Activated T-helper 1 cell treated with anti-CD3 and anti-CD28 coated beads, Interleukin-12 subunit alpha, Interleukin-12 subunit beta, Interleukin-2, Interleukin-4 antibody, amounts not matched to agents 30 ng/mL and 10 ng/mL and 1 ng/mL, durations not matched to agents 14 hours and 24 hours and 36 hours (primary cell): ENCODE results near the gene ENDOU. TPM values are rescaled to one million over a fixed set of nuclear protein-coding genes. Genes with fewer than 3 reads are reported as not detected.

Experiments
- DNase-seq: peaks from one replicate; pipeline ENCODE4 v3.0.0; 2021; ENCODE audit warnings: low spot score
- H3K27ac Mint-ChIP-seq: one replicate; pipeline ENCODE4 v1.8.0; 2021; ENCODE audit warnings: mild to moderate bottlenecking, mixed read lengths
- H3K27me3 Mint-ChIP-seq: one replicate; pipeline ENCODE4 v1.8.0; 2022; ENCODE audit warnings: mild to moderate bottlenecking, moderate library complexity, mixed read lengths; ENCODE audit not compliant: insufficient read depth
- H3K36me3 Mint-ChIP-seq: one replicate; pipeline ENCODE4 v1.8.0; 2021; ENCODE audit warnings: low read depth, mixed read lengths
- H3K4me1 Mint-ChIP-seq: one replicate; pipeline ENCODE4 v1.8.0; 2021; ENCODE audit warnings: low read depth, mixed read lengths
- H3K4me3 Mint-ChIP-seq: one replicate; pipeline ENCODE4 v1.8.0; 2021; ENCODE audit warnings: mild to moderate bottlenecking, moderate library complexity, mixed read lengths
- H3K9me3 Mint-ChIP-seq: one replicate; pipeline ENCODE4 v1.8.0; 2021; ENCODE audit warnings: mixed read lengths
- intact Hi-C: fragments of 100-400 bp; cut with micrococcal nuclease; formaldehyde crosslinking; loops from one replicate; pipeline ENCODE4 v1.15.1; 2024
- total RNA-seq: library from RNA; stranded (reverse); gene quantifications from 2 replicates; pipeline ENCODE4 v1.2.3, GENCODE V29; 2022

Gene ENDOU
- total RNA-seq, 1 donor from 2014 or later: not detected

DNA sequence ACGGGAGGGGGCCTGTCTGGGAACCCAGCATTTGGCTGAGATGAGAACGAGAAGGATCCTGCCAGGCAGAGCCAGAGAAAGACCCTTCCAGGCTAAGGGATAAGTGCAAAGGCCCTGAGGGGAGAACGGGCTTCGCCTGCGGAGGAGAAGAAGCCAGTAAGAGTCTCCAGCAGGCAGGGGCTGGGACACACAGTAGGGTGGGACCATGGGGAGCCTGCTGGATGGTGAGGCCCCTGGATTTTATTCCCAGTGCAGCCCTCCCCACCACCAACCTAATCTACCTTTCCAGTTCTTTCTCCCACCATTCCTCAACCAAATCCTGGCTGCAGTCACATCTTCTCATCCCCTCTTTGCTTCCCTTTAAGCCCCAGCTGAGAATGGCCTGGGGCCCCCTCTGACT, 20.8 kb upstream of the ENDOU start:
- Mint-ChIP-seq H3K4me3 (no peak overlapping the region), H3K4me1 (peaks cover 6% of the 10 kb centered on the region), H3K27ac (no peak overlapping the region), H3K36me3 (no peaks in the 10 kb centered on the region), H3K9me3 (no peaks in the 10 kb centered on the region), H3K27me3 (peaks cover 16% of the 10 kb centered on the region)
- intact Hi-C loops: no loop called here
- DNase-seq: no peak

DNA sequence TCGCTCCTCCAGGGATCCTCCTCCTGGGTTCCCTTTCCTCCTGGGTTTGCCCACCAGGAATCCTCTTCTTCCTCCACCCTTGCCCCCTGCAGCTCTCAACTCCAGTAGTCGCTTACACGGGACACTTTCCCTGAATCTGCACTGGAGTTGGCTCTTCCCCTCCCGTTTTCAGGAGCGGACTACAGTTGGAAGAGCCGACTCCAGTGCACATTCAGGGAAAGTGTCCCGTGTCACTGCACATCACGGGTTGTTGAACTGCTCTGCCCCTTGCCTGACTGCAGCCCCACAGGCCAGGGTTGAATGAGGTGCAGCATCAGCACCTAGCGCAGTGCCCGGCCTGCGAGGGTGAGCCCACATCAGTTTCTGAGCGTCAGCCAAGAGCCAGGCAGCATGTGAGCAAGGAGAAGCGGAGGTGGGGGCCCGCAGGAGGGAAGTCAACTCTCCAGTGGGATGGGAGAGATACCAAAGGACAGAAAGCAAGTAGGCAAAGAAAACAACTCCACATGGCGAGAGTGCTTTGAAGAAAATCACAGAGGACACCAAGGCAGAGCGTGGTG, 20.3 kb upstream of the ENDOU start:
- intact Hi-C loops: no loop called here
- Mint-ChIP-seq H3K4me1 (peaks cover 6% of the 10 kb centered on the region), H3K36me3 (no peaks in the 10 kb centered on the region)

DNA sequence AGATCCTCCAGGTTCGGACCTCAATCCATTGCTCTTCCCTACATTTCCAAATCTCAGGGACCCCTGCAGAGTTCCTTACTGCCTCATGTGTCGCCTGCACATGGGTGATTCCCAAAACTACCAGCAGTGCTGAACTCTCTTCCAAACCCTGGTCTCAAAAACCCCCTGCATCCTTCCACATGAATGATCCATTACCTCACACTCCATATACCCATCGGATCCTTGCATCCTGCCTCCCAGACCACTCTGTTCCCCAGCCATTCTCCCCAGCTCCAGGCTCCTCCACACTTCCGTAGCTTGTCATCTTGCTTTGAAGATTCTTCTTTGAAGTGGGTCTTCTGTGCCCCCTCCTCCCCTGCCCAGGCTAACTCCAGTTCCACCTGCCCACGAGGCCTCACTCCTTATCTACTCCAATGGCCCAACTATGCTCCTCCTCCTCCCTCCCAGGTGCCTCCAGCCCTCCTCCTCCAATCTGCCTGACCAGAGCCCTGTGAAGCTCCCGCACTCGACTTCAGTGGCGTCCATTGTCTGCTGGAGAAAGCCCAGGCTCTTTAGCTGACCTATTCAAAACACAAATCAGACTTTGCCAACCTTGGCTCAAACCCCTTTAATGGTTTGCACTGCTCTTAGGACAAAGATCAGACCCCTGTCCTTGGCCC, 19.6 kb upstream of the ENDOU start:
- H3K36me3 Mint-ChIP-seq: no peaks in the 10 kb centered on the region
- DNase-seq: no peak
- H3K27ac Mint-ChIP-seq: no peak overlapping the region
- H3K27me3 Mint-ChIP-seq: peaks cover 16% of the 10 kb centered on the region
- peaks cover 6% of the 10 kb centered on the region for H3K4me1 Mint-ChIP-seq
- H3K9me3 Mint-ChIP-seq: no peaks in the 10 kb centered on the region
- intact Hi-C loops: no loop called here
- no peak overlapping the region for H3K4me3 Mint-ChIP-seq

More for the DNA sequence above, 20.3 kb upstream of the ENDOU start:
- DNase-seq: no peak
- Mint-ChIP-seq H3K27ac (no peak overlapping the region), H3K9me3 (no peaks in the 10 kb centered on the region), H3K4me3 (no peak overlapping the region), H3K27me3 (peaks cover 16% of the 10 kb centered on the region)

- DNase-seq: peak; percentile 17
- Mint-ChIP-seq H3K4me3 (no peak overlapping the region), H3K27ac (no peak overlapping the region), H3K36me3 (no peaks in the 10 kb centered on the region), H3K9me3 (no peaks in the 10 kb centered on the region), H3K27me3 (peaks cover 18% of the 10 kb centered on the region), H3K4me1 (peaks cover 6% of the 10 kb centered on the region)
- intact Hi-C loops: no loop called here
Observed at GRCh38 chr12:47744005-47744651, 18.8 kb upstream of the ENDOU start.

DNA sequence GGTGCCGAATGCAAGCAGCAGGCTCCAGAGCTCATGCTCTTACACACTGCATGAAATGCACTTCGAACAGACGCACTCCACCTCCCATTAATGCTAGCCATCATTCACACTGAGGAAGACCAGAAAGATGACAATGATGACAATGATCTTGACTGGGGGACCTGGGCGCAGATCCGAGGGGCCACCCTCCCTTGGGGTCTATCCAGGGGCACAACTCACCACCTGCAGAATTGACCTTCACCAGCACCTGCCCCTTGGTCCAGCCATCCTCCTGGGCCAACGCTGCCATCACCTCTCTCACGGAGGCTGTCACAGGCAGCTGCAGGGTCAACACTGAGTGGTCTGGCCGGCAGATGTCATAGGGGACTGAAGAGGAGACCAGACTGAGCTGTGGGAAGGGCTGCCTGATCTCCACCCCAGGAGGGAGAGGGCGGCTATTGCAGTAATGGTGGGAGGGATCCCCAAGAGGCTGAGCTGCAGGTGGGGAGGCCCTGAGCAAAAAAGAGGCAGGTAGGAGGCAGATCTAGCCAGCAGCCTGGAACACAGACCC, 18.1 kb upstream of the ENDOU start:
- no peak overlapping the region for H3K27ac Mint-ChIP-seq
- no peak overlapping the region for H3K4me3 Mint-ChIP-seq
- peaks cover 18% of the 10 kb centered on the region for H3K27me3 Mint-ChIP-seq
- no peak for DNase-seq
- no peaks in the 10 kb centered on the region for H3K9me3 Mint-ChIP-seq
- intact Hi-C loops: no loop called here
- H3K4me1 Mint-ChIP-seq: peaks cover 6% of the 10 kb centered on the region
- H3K36me3 Mint-ChIP-seq: no peaks in the 10 kb centered on the region

DNA sequence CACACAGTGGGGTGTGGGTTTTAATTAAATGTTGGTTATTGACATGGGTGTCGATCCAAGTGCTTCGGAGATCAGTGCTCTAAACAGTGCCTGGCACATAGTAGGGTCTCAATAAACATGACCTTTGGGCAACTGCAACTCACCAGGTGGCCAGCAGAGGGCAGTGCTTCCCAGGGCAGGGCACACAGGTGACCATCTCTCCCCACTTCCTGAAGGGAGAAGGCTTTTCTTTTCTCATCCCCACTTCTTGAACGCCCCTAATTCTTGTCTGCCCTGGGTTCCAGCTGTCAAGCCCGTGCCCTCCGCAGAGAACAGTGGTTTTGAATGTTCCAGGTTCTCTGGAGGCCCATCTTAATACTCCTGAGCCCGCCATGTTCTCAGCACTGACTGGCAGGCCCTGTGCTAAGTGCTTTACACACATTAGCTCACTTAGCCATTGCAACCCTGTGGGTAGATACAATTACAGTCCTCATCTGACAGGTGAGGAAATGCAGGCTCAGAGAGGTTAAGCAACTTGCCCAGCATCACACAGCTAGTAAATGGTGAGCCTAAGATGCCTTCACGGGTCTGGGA, 17.0 kb upstream of the ENDOU start:
- Mint-ChIP-seq H3K9me3 (no peaks in the 10 kb centered on the region), H3K27me3 (peaks cover 17% of the 10 kb centered on the region), H3K4me1 (peaks cover 6% of the 10 kb centered on the region), H3K4me3 (no peak overlapping the region), H3K36me3 (no peaks in the 10 kb centered on the region), H3K27ac (no peak overlapping the region)
- peak; percentile 61 for DNase-seq
- intact Hi-C loops: loop anchor here (1.0 kb wide), 7 partner anchors 12 to 221 kb away; partner anchors contain the start of gene TMEM106C

- Mint-ChIP-seq H3K9me3 (no peaks in the 10 kb centered on the region), H3K36me3 (no peaks in the 10 kb centered on the region), H3K4me3 (no peak overlapping the region), H3K4me1 (peaks cover 6% of the 10 kb centered on the region), H3K27ac (no peak overlapping the region), H3K27me3 (peaks cover 15% of the 10 kb centered on the region)
- intact Hi-C loops: no loop called here
- no peak for DNase-seq
Observed at GRCh38 chr12:47741340-47741703, 16.0 kb upstream of the ENDOU start.

DNA sequence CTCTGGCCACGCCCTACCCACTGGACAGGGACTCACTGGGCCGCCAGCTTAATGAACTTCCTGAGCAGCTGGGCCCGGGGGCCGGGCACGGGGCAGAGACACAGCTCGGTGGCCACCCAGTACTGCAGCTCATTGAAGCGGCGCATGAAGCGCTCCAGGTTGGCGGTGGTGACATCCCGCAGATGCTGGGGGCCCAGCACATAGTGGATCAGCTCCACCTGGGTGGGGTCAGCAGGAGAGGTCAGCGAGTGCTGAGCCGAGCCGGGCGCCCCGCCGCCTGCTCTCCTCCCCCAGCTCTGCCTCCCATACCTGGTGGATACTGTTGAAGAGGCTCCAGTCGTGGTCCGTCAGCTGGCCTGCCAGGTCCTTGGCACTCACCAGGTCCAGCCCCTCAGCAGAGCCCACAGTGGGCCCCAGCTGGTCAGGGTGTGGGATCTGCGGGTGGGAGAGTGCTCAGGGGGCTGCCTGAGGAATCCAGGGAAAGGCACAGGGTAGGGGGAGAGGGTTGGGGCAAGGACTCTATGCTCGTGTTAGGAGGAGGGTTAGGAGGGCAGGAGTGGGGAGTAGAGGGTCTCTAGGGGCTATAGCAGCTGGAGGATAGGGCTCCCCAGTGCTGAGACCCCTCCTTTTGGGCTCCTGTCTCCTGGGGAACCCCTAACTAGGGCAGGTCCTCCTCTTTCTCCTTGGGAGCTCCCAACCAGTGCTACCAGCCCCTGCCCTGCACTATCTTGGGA, 15.5 kb upstream of the ENDOU start:
- H3K27me3 Mint-ChIP-seq: peaks cover 15% of the 10 kb centered on the region
- H3K36me3 Mint-ChIP-seq: no peaks in the 10 kb centered on the region
- H3K4me1 Mint-ChIP-seq: peaks cover 6% of the 10 kb centered on the region
- no peaks in the 10 kb centered on the region for H3K9me3 Mint-ChIP-seq
- intact Hi-C loops: no loop called here
- no peak overlapping the region for H3K4me3 Mint-ChIP-seq
- no peak for DNase-seq
- no peak overlapping the region for H3K27ac Mint-ChIP-seq

DNA sequence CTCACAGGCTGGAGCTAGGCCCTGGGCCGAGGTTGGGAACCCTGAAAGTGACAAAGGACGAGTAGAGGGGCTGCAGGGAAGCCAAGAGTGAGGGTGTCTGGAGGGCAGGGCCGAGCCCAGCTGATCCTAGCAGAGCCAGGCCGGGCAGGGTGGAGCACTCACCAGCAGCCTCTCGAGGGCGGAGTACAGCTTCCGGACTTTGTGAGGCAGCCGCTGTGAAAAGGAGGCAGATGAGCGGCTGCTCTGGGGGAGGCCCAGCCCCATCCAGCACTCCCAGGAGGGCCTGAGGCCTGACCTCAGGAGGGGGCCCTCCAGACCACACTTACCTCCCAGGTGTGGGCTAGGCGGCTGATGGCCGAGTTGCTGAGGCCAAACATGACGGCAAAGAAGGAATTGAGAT, 14.7 kb upstream of the ENDOU start:
- Mint-ChIP-seq H3K27me3 (peaks cover 10% of the 10 kb centered on the region), H3K9me3 (no peaks in the 10 kb centered on the region), H3K4me1 (peaks cover 6% of the 10 kb centered on the region), H3K36me3 (no peaks in the 10 kb centered on the region), H3K27ac (no peak overlapping the region), H3K4me3 (no peak overlapping the region)
- intact Hi-C loops: no loop called here
- no peak for DNase-seq

- peaks cover 6% of the 10 kb centered on the region for H3K4me1 Mint-ChIP-seq
Observed at GRCh38 chr12:47739297-47739696, 14.0 kb upstream of the ENDOU start.

DNA sequence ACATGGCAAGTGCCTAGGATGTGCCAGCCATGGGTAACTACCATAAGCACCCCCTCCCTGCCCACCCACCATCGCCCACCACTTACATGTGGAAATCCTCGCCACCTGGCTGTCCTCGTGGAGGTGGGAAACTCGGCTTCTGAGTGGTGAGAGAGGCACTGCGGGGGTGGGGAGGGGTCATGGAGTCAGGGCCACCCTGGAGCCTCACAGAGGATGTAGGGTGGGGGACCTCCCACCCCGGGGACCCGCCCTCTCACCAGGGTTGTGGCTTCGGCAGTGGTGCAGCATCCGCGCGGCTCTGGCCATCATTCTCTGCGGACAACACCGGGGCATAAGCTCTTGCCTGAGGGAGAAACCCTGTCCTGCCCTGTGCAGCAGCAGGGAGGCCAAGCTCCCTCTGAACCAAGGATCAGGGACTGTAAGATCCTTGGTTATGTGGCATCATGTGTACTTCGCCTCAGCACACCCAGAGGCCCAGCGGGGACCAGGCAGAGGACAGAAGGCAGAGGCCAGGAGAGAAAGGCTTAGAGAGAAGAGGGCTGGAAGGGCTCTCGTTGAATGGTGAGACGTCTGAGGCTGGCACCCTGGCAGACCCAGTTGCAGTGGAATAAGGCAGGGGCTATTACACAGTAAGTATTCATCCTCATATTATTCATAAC, 12.8 kb upstream of the ENDOU start:
- Mint-ChIP-seq H3K9me3 (no peaks in the 10 kb centered on the region), H3K27ac (no peak overlapping the region), H3K4me1 (peaks cover 6% of the 10 kb centered on the region), H3K36me3 (no peaks in the 10 kb centered on the region), H3K4me3 (no peak overlapping the region), H3K27me3 (peaks cover 2% of the 10 kb centered on the region)
- intact Hi-C loops: no loop called here
- no peak for DNase-seq

More at GRCh38 chr12:47739297-47739696, 14.0 kb upstream of the ENDOU start:
- Mint-ChIP-seq H3K27ac (no peak overlapping the region), H3K9me3 (no peaks in the 10 kb centered on the region), H3K36me3 (no peaks in the 10 kb centered on the region), H3K27me3 (peaks cover 8% of the 10 kb centered on the region), H3K4me3 (no peak overlapping the region)
- intact Hi-C loops: no loop called here
- no peak for DNase-seq

DNA sequence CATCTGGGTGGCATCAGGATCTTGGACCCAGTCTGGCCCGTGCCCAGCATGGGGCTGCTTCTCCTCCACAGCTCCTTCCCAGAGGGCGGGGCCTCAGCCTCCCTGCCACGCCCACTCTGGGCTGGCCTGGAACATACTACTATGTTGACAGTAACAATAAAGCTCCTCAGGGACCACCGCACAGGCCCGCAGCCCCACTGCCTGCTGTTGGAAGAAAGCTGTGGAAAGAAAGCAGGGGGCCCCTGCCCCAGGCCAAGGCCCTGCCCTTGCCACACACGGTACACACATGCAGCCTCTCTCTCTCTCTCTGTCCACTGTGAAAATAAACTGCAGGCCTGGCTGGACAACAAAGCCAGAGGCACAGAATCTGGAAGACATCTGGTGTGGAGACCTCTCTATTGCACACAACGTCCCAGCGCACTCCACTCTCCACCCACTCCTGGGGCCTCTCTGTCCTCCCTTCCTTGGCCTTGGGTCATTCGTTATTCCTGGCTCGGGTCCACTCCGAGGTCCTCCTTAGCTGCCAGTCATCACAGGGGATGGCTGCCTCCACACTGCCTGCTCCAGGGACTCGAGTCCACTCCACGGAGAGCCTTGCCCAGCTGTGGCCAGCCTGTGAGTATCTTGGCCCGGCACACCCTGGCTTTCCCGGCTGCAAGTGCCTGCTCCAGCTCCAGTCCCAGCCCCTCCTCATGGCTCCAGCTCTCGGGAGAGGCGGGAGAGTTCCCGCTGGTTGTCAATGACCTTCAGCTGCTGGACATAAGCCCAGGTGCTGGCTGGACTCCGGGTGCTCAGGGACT, 11.8 kb upstream of the ENDOU start:
- intact Hi-C loops: no loop called here
- H3K27ac Mint-ChIP-seq: no peak overlapping the region
- DNase-seq: no peak
- H3K27me3 Mint-ChIP-seq: peaks cover 2% of the 10 kb centered on the region
- H3K36me3 Mint-ChIP-seq: no peaks in the 10 kb centered on the region
- H3K4me1 Mint-ChIP-seq: peaks cover 6% of the 10 kb centered on the region
- no peaks in the 10 kb centered on the region for H3K9me3 Mint-ChIP-seq
- no peak overlapping the region for H3K4me3 Mint-ChIP-seq
